Suppressor macrophage treated with lipopolysaccharide for 4 hours (primary cell): ENCODE measurements around the gene RNF19B.

Source experiments
- DNase-seq: peaks from one replicate; pipeline ENCODE4 v3.0.0-alpha.2; 2020

The RNF19B gene

GRCh38 chr1:32965251-32965747 lies 690 bp upstream of the RNF19B start:
- DNase-seq = peak; percentile 55

- DNase-seq = peak; percentile 80
Observed at GRCh38 chr1:32963746-32964460, 706 bp downstream of the RNF19B start.

GRCh38 chr1:32962248-32962896 lies 2.2 kb downstream of the RNF19B start:
- DNase-seq = peak; percentile 81

- DNase-seq = no peak
Observed at GRCh38 chr1:32960819-32961355, 3.7 kb downstream of the RNF19B start.

GRCh38 chr1:32960342-32960741 lies 4.3 kb downstream of the RNF19B start:
- DNase-seq = no peak

GRCh38 chr1:32958827-32959226 lies 5.8 kb downstream of the RNF19B start:
- DNase-seq = no peak

- DNase-seq = no peak
Observed at GRCh38 chr1:32957017-32957416, 7.6 kb downstream of the RNF19B start.

- no peak for DNase-seq
Observed at GRCh38 chr1:32954168-32954567, 10.4 kb downstream of the RNF19B start.

- DNase-seq = no peak
Observed at GRCh38 chr1:32953495-32953894, 11.1 kb downstream of the RNF19B start.

- no peak for DNase-seq
Observed at GRCh38 chr1:32949519-32949918, 15.1 kb downstream of the RNF19B start.

- no peak for DNase-seq
Observed at GRCh38 chr1:32948905-32949304, 15.7 kb downstream of the RNF19B start.

GRCh38 chr1:32948390-32948722 lies 16.3 kb downstream of the RNF19B start:
- DNase-seq = no peak

GRCh38 chr1:32947669-32948389 lies 16.8 kb downstream of the RNF19B start:
- DNase-seq = no peak

GRCh38 chr1:32946413-32946812 lies 18.2 kb downstream of the RNF19B start:
- no peak for DNase-seq

- no peak for DNase-seq
Observed at GRCh38 chr1:32944180-32944579, 20.4 kb downstream of the RNF19B start.

GRCh38 chr1:32939655-32940371 lies 24.8 kb downstream of the RNF19B start:
- peak; percentile 85 for DNase-seq

- DNase-seq = no peak
Observed at GRCh38 chr1:32937061-32937460, 27.5 kb downstream of the RNF19B start.

GRCh38 chr1:32934535-32934934 lies 30.1 kb downstream of the RNF19B start:
- DNase-seq = no peak

- DNase-seq = no peak
Observed at GRCh38 chr1:32933742-32934322, 30.8 kb downstream of the RNF19B start.

GRCh38 chr1:32931760-32932159 lies 32.8 kb downstream of the RNF19B start:
- no peak for DNase-seq

GRCh38 chr1:32929366-32929765 lies 35.2 kb downstream of the RNF19B start:
- no peak for DNase-seq

- DNase-seq = no peak
Observed at GRCh38 chr1:32928715-32929114, 35.9 kb downstream of the RNF19B start.

GRCh38 chr1:32928285-32928684 lies 36.3 kb downstream of the RNF19B start:
- DNase-seq = no peak
